HFF-Myc (cell line): ENCODE measurements around the gene CD3D.

Source experiments
- DNase-seq: peaks from one replicate; pipeline ENCODE4 v3.0.0-alpha.2; 2011; ENCODE audit warnings: low read depth; ENCODE audit errors: extremely low read depth
- H3K4me3 ChIP-seq: replicated peaks from 2 replicates; pipeline ENCODE4 v1.5.1; 2011; ENCODE audit warnings: low read depth, mild to moderate bottlenecking, control low read depth, low read length
- CTCF ChIP-seq: IDR thresholded peaks from 2 replicates; pipeline ENCODE4 v1.5.1; 2012; ENCODE audit warnings: mild to moderate bottlenecking, low read depth, low read length, control low read depth; ENCODE audit errors: missing control alignments

The CD3D gene

GRCh38 chr11:118321386-118322082, 21.0 kb downstream of the CD3D start:
- no peak overlapping the region for H3K4me3 ChIP-seq
- DNase-seq, result no peak

DNA sequence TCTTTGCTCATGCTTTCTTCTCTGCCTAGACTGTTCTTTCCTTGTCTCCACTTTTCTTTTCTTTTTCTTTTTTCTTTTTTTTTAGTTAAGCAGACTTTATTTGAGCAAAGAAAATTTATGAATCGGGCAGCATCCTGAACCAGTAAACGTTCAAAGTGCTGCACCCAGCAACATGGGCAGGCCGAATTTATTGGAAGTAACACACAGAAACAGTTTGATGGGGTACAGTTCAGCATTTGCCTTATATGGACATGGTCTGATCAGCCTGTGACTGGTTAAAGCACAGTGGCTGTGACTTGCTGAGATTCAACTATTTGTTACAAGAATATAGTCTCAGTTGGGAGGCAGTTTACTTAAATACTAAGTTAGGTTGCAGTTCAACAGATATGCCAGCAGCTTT, 22.0 kb downstream of the CD3D start:
- DNase-seq, result no peak
- no peak for TF ChIP-seq CTCF
- no peak overlapping the region for H3K4me3 ChIP-seq

More at GRCh38 chr11:118321386-118322082, 21.0 kb downstream of the CD3D start:
- no peak for TF ChIP-seq CTCF

- DNase-seq, result no peak
- TF ChIP-seq CTCF, result no peak
- no peak overlapping the region for H3K4me3 ChIP-seq
Measured at GRCh38 chr11:118319337-118319707, 23.2 kb downstream of the CD3D start.

- no peak overlapping the region for H3K4me3 ChIP-seq
- no peak for TF ChIP-seq CTCF
- no peak for DNase-seq
Measured at GRCh38 chr11:118318581-118319336, 23.7 kb downstream of the CD3D start.

- TF ChIP-seq CTCF, result no peak
- H3K4me3 ChIP-seq, result no peak overlapping the region
Measured at GRCh38 chr11:118318124-118318523, 24.4 kb downstream of the CD3D start.

GRCh38 chr11:118314988-118315411, 27.5 kb downstream of the CD3D start:
- no peak for TF ChIP-seq CTCF
- no peak overlapping the region for H3K4me3 ChIP-seq
- no peak for DNase-seq

More at GRCh38 chr11:118318124-118318523, 24.4 kb downstream of the CD3D start:
- no peak for DNase-seq
